Chondrocyte (in vitro differentiated cells): ENCODE results near the gene MFAP5. TPM values are rescaled to one million over a fixed set of nuclear protein-coding genes. Genes with fewer than 3 reads are reported as not detected.
A peak's percentile ranks its signal among the peaks of the same experiment; 100 is the strongest.
"Not testable (repeated sequence)": the region's sequence is repeated elsewhere in the genome, so short reads cannot be mapped to it uniquely, and the experiment has no call there.

Experiments
- DNase-seq: peaks from one replicate; pipeline ENCODE4 v3.0.0; 2021; ENCODE audit warnings: mixed read lengths, low spot score
- H3K27ac Mint-ChIP-seq: one replicate; pipeline ENCODE4 v1.8.0; 2021; ENCODE audit warnings: mild to moderate bottlenecking, moderate library complexity, mixed read lengths; ENCODE audit not compliant: unreplicated experiment
- H3K27me3 Mint-ChIP-seq: 2 replicates; pipeline ENCODE4 v1.8.0; 2021; ENCODE audit warnings: low read depth, mixed read lengths
- H3K36me3 Mint-ChIP-seq: 2 replicates; pipeline ENCODE4 v1.8.0; 2021; ENCODE audit warnings: low read depth, mixed read lengths
- H3K4me1 Mint-ChIP-seq: 2 replicates; pipeline ENCODE4 v1.8.0; 2021; ENCODE audit warnings: low read depth, mild to moderate bottlenecking, mixed read lengths
- H3K4me3 Mint-ChIP-seq: one replicate; pipeline ENCODE4 v1.8.0; 2021; ENCODE audit warnings: mild to moderate bottlenecking, moderate library complexity, mixed read lengths; ENCODE audit not compliant: unreplicated experiment
- H3K9me3 Mint-ChIP-seq: 2 replicates; pipeline ENCODE4 v1.8.0; 2021; ENCODE audit warnings: low read depth, mixed read lengths
- CTCF ChIP-seq: fragments of 200-600 bp; sonication (generic); IDR thresholded peaks from 2 replicates; pipeline ENCODE4 v1.5.0; 2021; ENCODE audit warnings: antibody characterized with exemption, mild to moderate bottlenecking, moderate library complexity
- total RNA-seq: library from RNA; stranded (reverse); gene quantifications from 3 replicates; pipeline ENCODE4 v1.2.1, GENCODE V29; 2021

The MFAP5 gene
- total RNA-seq, 1 donor from 2014 or later, result 40.2 TPM

GRCh38 chr12:8630131-8630530, 32.5 kb downstream of the MFAP5 start:
- H3K4me3 Mint-ChIP-seq, result no peak overlapping the region
- H3K36me3 Mint-ChIP-seq, result peaks cover 4% of the 10 kb centered on the region

GRCh38 chr12:8629486-8630033, 33.1 kb downstream of the MFAP5 start:
- Mint-ChIP-seq H3K4me3 (peak overlapping the region; percentile 0), H3K27ac (peak overlapping the region; percentile 95), H3K9me3 (peaks cover 9% of the 10 kb centered on the region), H3K4me1 (peaks cover 46% of the 10 kb centered on the region), H3K36me3 (peaks cover 4% of the 10 kb centered on the region), H3K27me3 (no peaks in the 10 kb centered on the region)
- no peak for DNase-seq
- no peak for TF ChIP-seq CTCF

More at GRCh38 chr12:8630131-8630530, 32.5 kb downstream of the MFAP5 start:
- Mint-ChIP-seq H3K9me3 (peaks cover 9% of the 10 kb centered on the region), H3K4me1 (peaks cover 46% of the 10 kb centered on the region), H3K27me3 (no peaks in the 10 kb centered on the region), H3K27ac (peak overlapping the region; percentile 95)
- no peak for DNase-seq
- TF ChIP-seq CTCF, result no peak

GRCh38 chr12:8628731-8629130, 33.9 kb downstream of the MFAP5 start:
- peaks cover 46% of the 10 kb centered on the region for H3K4me1 Mint-ChIP-seq
- H3K27me3 Mint-ChIP-seq, result no peaks in the 10 kb centered on the region
- no peak for DNase-seq
- no peak overlapping the region for H3K4me3 Mint-ChIP-seq
- H3K36me3 Mint-ChIP-seq, result peaks cover 4% of the 10 kb centered on the region
- H3K27ac Mint-ChIP-seq, result peak overlapping the region; percentile 95
- H3K9me3 Mint-ChIP-seq, result peaks cover 9% of the 10 kb centered on the region
- TF ChIP-seq CTCF, result no peak

- not testable (repeated sequence) for H3K36me3 Mint-ChIP-seq, H3K9me3 Mint-ChIP-seq
- peaks cover 23% of the 10 kb centered on the region for H3K4me1 Mint-ChIP-seq
These were observed 37.9 kb downstream of the MFAP5 start for GRCh38 chr12:8624750-8625149.

GRCh38 chr12:8622646-8623045, 40.0 kb downstream of the MFAP5 start:
- peaks cover 3% of the 10 kb centered on the region for H3K9me3 Mint-ChIP-seq
- no peak for DNase-seq
- TF ChIP-seq CTCF, result no peak
- H3K27me3 Mint-ChIP-seq, result no peaks in the 10 kb centered on the region
- H3K4me3 Mint-ChIP-seq, result no peak overlapping the region
- peaks cover 25% of the 10 kb centered on the region for H3K4me1 Mint-ChIP-seq
- H3K27ac Mint-ChIP-seq, result no peak overlapping the region
- H3K36me3 Mint-ChIP-seq, result peaks cover 4% of the 10 kb centered on the region

More at GRCh38 chr12:8624750-8625149, 37.9 kb downstream of the MFAP5 start:
- not testable (repeated sequence) for H3K4me3 Mint-ChIP-seq, H3K27me3 Mint-ChIP-seq, H3K27ac Mint-ChIP-seq, DNase-seq

- Mint-ChIP-seq H3K4me3 (no peak overlapping the region), H3K4me1 (peaks cover 43% of the 10 kb centered on the region), H3K27me3 (no peaks in the 10 kb centered on the region), H3K9me3 (no peaks in the 10 kb centered on the region), H3K27ac (no peak overlapping the region), H3K36me3 (peaks cover 2% of the 10 kb centered on the region)
- no peak for TF ChIP-seq CTCF
- DNase-seq, result no peak
These were observed 47.4 kb downstream of the MFAP5 start for GRCh38 chr12:8615206-8615605.

GRCh38 chr12:8613881-8614280, 48.7 kb downstream of the MFAP5 start:
- H3K4me3 Mint-ChIP-seq, H3K36me3 Mint-ChIP-seq, H3K27me3 Mint-ChIP-seq, H3K27ac Mint-ChIP-seq, H3K9me3 Mint-ChIP-seq, DNase-seq: not testable (repeated sequence)
- H3K4me1 Mint-ChIP-seq, result peaks cover 43% of the 10 kb centered on the region
